PC-3 (cell line): ENCODE data around the gene FIS1. TPM values are rescaled to one million over a fixed set of nuclear protein-coding genes. Genes with fewer than 3 reads are reported as not detected.
"Not testable (repeated sequence)": the region's sequence is repeated elsewhere in the genome, so short reads cannot be mapped to it uniquely, and the experiment has no call there.

Experiments
- ATAC-seq: fragments of 200-7000 bp; cut with Tn5 transposase; 2 replicates; pipeline ENCODE4 v1.9.1; 2020; ENCODE audit warnings: mild to moderate bottlenecking, moderate library complexity
- BruUV-seq: library from RNA; stranded (reverse); fragments of 400-500 nt; replicated peaks from 2 replicates; lab custom pipeline; 2021; lab: Mats Ljungman, UMichigan
- CTCF ChIA-PET: fragments of 300-600 bp; sonication (Branson Sonifier 250); formaldehyde crosslinking; loops from one replicate; lab custom pipeline; 2022; ENCODE audit warnings: antibody characterized with exemption; lab: Charles Lee
- POLR2A ChIA-PET: fragments of 300-600 bp; sonication (Branson Sonifier 250); formaldehyde crosslinking; loops from one replicate; lab custom pipeline; 2022; ENCODE audit warnings: antibody characterized with exemption; ENCODE audit not compliant: unreplicated experiment; lab: Charles Lee
- DNase-seq: peaks from one replicate; pipeline ENCODE4 v3.0.0-alpha.2; 2015
- H2AFZ ChIP-seq: fragments of 300-600 bp; sonication (generic); 2 replicates; pipeline ENCODE4 v1.6.0; 2016; ENCODE audit warnings: antibody characterized with exemption, low read length
- H3F3A ChIP-seq: fragments of 300-600 bp; sonication (generic); one replicate; pipeline ENCODE4 v1.6.0; 2017; ENCODE audit warnings: antibody characterized with exemption, low read length, control low read depth, mild to moderate bottlenecking; ENCODE audit not compliant: unreplicated experiment
- H3K27ac ChIP-seq: fragments of 300-600 bp; sonication (generic); 2 replicates; pipeline ENCODE4 v1.5.1; 2016; ENCODE audit warnings: mild to moderate bottlenecking, low read length
- H3K27me3 ChIP-seq: fragments of 300-600 bp; sonication (generic); 2 replicates; pipeline ENCODE4 v1.6.1; 2016; ENCODE audit warnings: low read length, mixed read lengths
- H3K36me3 ChIP-seq: fragments of 300-600 bp; sonication (generic); 2 replicates; pipeline ENCODE4 v1.6.1; 2016; ENCODE audit warnings: low read depth, mixed run types, low read length, mixed read lengths
- H3K4me1 ChIP-seq: fragments of 300-600 bp; sonication (generic); 2 replicates; pipeline ENCODE4 v1.5.1; 2016; ENCODE audit warnings: low read length; ENCODE audit not compliant: insufficient read depth
- H3K4me2 ChIP-seq: fragments of 300-600 bp; sonication (generic); 2 replicates; pipeline ENCODE4 v1.6.0; 2016; ENCODE audit warnings: low read length
- H3K4me3 ChIP-seq: fragments of 300-600 bp; sonication (generic); 2 replicates; pipeline ENCODE4 v1.5.1; 2016; ENCODE audit warnings: mild to moderate bottlenecking, low read length, mixed read lengths
- H3K79me2 ChIP-seq: fragments of 300-600 bp; sonication (generic); 2 replicates; pipeline ENCODE4 v1.6.1; 2017; ENCODE audit warnings: low read length, mixed read lengths
- H3K9ac ChIP-seq: fragments of 300-600 bp; sonication (generic); 2 replicates; pipeline ENCODE4 v1.6.0; 2016; ENCODE audit warnings: mild to moderate bottlenecking, low read length
- H3K9me2 ChIP-seq: fragments of 300-600 bp; sonication (generic); replicated peaks from 2 replicates; pipeline ENCODE4 v1.6.1; 2016; ENCODE audit warnings: mixed run types, low read length, mixed read lengths
- H3K9me3 ChIP-seq: fragments of 300-600 bp; sonication (generic); 2 replicates; pipeline ENCODE4 v1.6.1; 2016; ENCODE audit warnings: low read length, mixed read lengths
- H4K20me1 ChIP-seq: fragments of 300-600 bp; sonication (generic); 2 replicates; pipeline ENCODE4 v1.6.1; 2016; ENCODE audit warnings: low read length, mixed read lengths
- CTCF ChIP-seq: fragments of 300-600 bp; sonication (generic); conservative IDR thresholded peaks from 2 replicates; pipeline ENCODE4 v1.5.1; 2017; ENCODE audit warnings: antibody characterized with exemption, low read depth, mild to moderate bottlenecking, low read length
- EZH2 ChIP-seq: fragments of 300-600 bp; sonication (generic); IDR thresholded peaks from one replicate; pipeline ENCODE4 v1.6.1; 2017; ENCODE audit warnings: antibody characterized with exemption, mild to moderate bottlenecking, low read length; ENCODE audit not compliant: unreplicated experiment
- EZH2phosphoT487 ChIP-seq: fragments of 300-600 bp; sonication (generic); IDR thresholded peaks from 2 replicates; pipeline ENCODE4 v1.6.1; 2018; ENCODE audit warnings: mild to moderate bottlenecking, antibody characterized with exemption, low read length, borderline replicate concordance
- intact Hi-C: fragments of 100-400 bp; cut with micrococcal nuclease; formaldehyde crosslinking; loops from 2 replicates; pipeline ENCODE4 v1.9.0; 2023
- total RNA-seq: library from RNA; depleted of rRNA; stranded (reverse); fragments of >200 nt; gene quantifications from 2 replicates; pipeline ENCODE4 v1.2.3, GENCODE V29; 2014

The FIS1 gene
- total RNA-seq, 1 experiment from 2014 or later = 146 TPM

GRCh38 chr7:101255796-101256195 is 10.9 kb upstream of the FIS1 start:
- CTCF ChIA-PET = interaction anchor here (0.6 to 0.7 kb wide), 2 partner anchors 27 to 287 kb away, joined by 5 to 10 read pairs; no protein-coding TSS in a partner anchor
- H3K4me1 ChIP-seq = no peaks in the 10 kb centered on the region
- BruUV-seq = no TSS peak

GRCh38 chr7:101253199-101253598 is 8.3 kb upstream of the FIS1 start:
- H3K27me3 ChIP-seq, H3K9ac ChIP-seq, H4K20me1 ChIP-seq, H3K27ac ChIP-seq, DNase-seq, H3K9me2 ChIP-seq, intact Hi-C loops, BruUV-seq, ATAC-seq, H3K9me3 ChIP-seq, H3F3A ChIP-seq, H3K4me1 ChIP-seq, H3K36me3 ChIP-seq: not testable (repeated sequence)
- peak overlapping the region; percentile 77 for H3K4me2 ChIP-seq
- peak overlapping the region; percentile 91; the same call in 1 of the 2 replicates for H2AFZ ChIP-seq
- POLR2A ChIA-PET = interaction anchor here (0.6 kb wide), 1 partner anchor 12 kb away, joined by 5 read pairs; no protein-coding TSS in a partner anchor
- H3K79me2 ChIP-seq = peaks cover 34% of the 10 kb centered on the region
- peak overlapping the region; percentile 99; the same call in 1 of the 2 replicates for H3K4me3 ChIP-seq
- CTCF ChIA-PET = interaction anchor here (1.0 to 3.6 kb wide), 2 partner anchors 9 to 30 kb away, joined by 4 to 15 read pairs; no protein-coding TSS in a partner anchor

More at GRCh38 chr7:101255796-101256195, 10.9 kb upstream of the FIS1 start:
- H3F3A ChIP-seq = no peaks in the 10 kb centered on the region
- no peaks in the 10 kb centered on the region for H3K9me2 ChIP-seq
- TF ChIP-seq CTCF (no peak), EZH2 (no peak), EZH2phosphoT487 (no peak)
- DNase-seq (no peak), ATAC-seq (no peak)
- no peaks in the 10 kb centered on the region for H3K9me3 ChIP-seq
- H3K4me2 ChIP-seq = no peak overlapping the region
- H3K27ac ChIP-seq = no peak overlapping the region
- H3K79me2 ChIP-seq = peaks cover 13% of the 10 kb centered on the region
- no peaks in the 10 kb centered on the region for H3K27me3 ChIP-seq
- intact Hi-C loops = no loop called here
- no peak overlapping the region for H3K4me3 ChIP-seq
- no peaks in the 10 kb centered on the region for H3K36me3 ChIP-seq
- no peak overlapping the region for H2AFZ ChIP-seq
- no peaks in the 10 kb centered on the region for H4K20me1 ChIP-seq
- POLR2A ChIA-PET = no interaction called here
- H3K9ac ChIP-seq = no peak overlapping the region

- H3K4me2 ChIP-seq = peak overlapping the region; percentile 90
- ATAC-seq (peak; percentile 100), DNase-seq (peak; percentile 97)
- peak overlapping the region; percentile 49 for H3K27ac ChIP-seq
- BruUV-seq = TSS peak; percentile 69
- POLR2A ChIA-PET = interaction anchor here (0.5 to 0.7 kb wide), 3 partner anchors 35 to 823 kb away, joined by 3 to 9 read pairs (median 6); partner anchors contain the start of gene ZCWPW1
- peaks cover 38% of the 10 kb centered on the region for H3K79me2 ChIP-seq
- peak overlapping the region; percentile 91 for H2AFZ ChIP-seq
- peak overlapping the region; percentile 99 for H3K4me3 ChIP-seq
- CTCF ChIA-PET = interaction anchor here (1.0 to 3.6 kb wide), 3 partner anchors 8 to 35 kb away, joined by 4 to 15 read pairs (median 6); partner anchors contain the start of gene PLOD3
- H3K9me2 ChIP-seq = no peaks in the 10 kb centered on the region
- no peaks in the 10 kb centered on the region for H3K9me3 ChIP-seq
- no peaks in the 10 kb centered on the region; the same call in 1 of the 2 replicates for H3K4me1 ChIP-seq
- H4K20me1 ChIP-seq = no peaks in the 10 kb centered on the region
- intact Hi-C loops = no loop called here
- H3K36me3 ChIP-seq = no peaks in the 10 kb centered on the region
- H3K9ac ChIP-seq = peak overlapping the region; percentile 86
- no peaks in the 10 kb centered on the region for H3F3A ChIP-seq
- H3K27me3 ChIP-seq = no peaks in the 10 kb centered on the region
- TF ChIP-seq CTCF = no peak
These were observed 7.2 kb upstream of the FIS1 start for GRCh38 chr7:101251871-101252659.
